ENCODE data around the gene TREM2.

TREM2 gene

GRCh38 chr6:41182069-41183034 lies 19.4 kb upstream of the TREM2 start:
- peak in 1 of 2 donors; percentile 30 for DNase-seq (ENCODE audit: low read depth in 2 of 2)

- DNase-seq (ENCODE audit: low read depth in 2 of 2): no peak
Observed at GRCh38 chr6:41181566-41181965, 18.6 kb upstream of the TREM2 start.

GRCh38 chr6:41179163-41179562 lies 16.2 kb upstream of the TREM2 start:
- no peak for DNase-seq (ENCODE audit: low read depth in 2 of 2)

GRCh38 chr6:41177695-41178094 lies 14.8 kb upstream of the TREM2 start:
- DNase-seq (ENCODE audit: low read depth in 2 of 2): no peak

- DNase-seq (ENCODE audit: low read depth in 2 of 2): no peak
Observed at GRCh38 chr6:41177287-41177686, 14.4 kb upstream of the TREM2 start.

- no peak for DNase-seq (ENCODE audit: low read depth in 2 of 2)
Observed at GRCh38 chr6:41176189-41176588, 13.3 kb upstream of the TREM2 start.

GRCh38 chr6:41175084-41175483 lies 12.2 kb upstream of the TREM2 start:
- DNase-seq (ENCODE audit: low read depth in 2 of 2): no peak

GRCh38 chr6:41174610-41175009 lies 11.7 kb upstream of the TREM2 start:
- no peak for DNase-seq (ENCODE audit: low read depth in 2 of 2)

- no peak for DNase-seq (ENCODE audit: low read depth in 2 of 2)
Observed at GRCh38 chr6:41171908-41172307, 9.0 kb upstream of the TREM2 start.

- no peak for DNase-seq (ENCODE audit: low read depth in 2 of 2)
Observed at GRCh38 chr6:41170547-41171160, 7.7 kb upstream of the TREM2 start.

- DNase-seq (ENCODE audit: low read depth in 2 of 2): no peak
Observed at GRCh38 chr6:41167173-41167963, 4.5 kb upstream of the TREM2 start.

- no peak for DNase-seq (ENCODE audit: low read depth in 2 of 2)
Observed at GRCh38 chr6:41164551-41165120, 1.7 kb upstream of the TREM2 start.

- DNase-seq (ENCODE audit: low read depth in 2 of 2): no peak
Observed at GRCh38 chr6:41163419-41163717, 452 bp upstream of the TREM2 start.

- no peak for DNase-seq (ENCODE audit: low read depth in 2 of 2)
Observed at GRCh38 chr6:41161851-41162552, 914 bp downstream of the TREM2 start.

GRCh38 chr6:41161380-41161779 lies 1.5 kb downstream of the TREM2 start:
- DNase-seq (ENCODE audit: low read depth in 2 of 2): no peak

- no peak for DNase-seq (ENCODE audit: low read depth in 2 of 2)
Observed at GRCh38 chr6:41160933-41161332, 2.0 kb downstream of the TREM2 start.

GRCh38 chr6:41159415-41160082 lies 3.4 kb downstream of the TREM2 start:
- DNase-seq (ENCODE audit: low read depth in 2 of 2): no peak

- DNase-seq (ENCODE audit: low read depth in 2 of 2): no peak
Observed at GRCh38 chr6:41157323-41157722, 5.6 kb downstream of the TREM2 start.

- DNase-seq (ENCODE audit: low read depth in 2 of 2): no peak
Observed at GRCh38 chr6:41156771-41157170, 6.1 kb downstream of the TREM2 start.

- DNase-seq (ENCODE audit: low read depth in 2 of 2): no peak
Observed at GRCh38 chr6:41156001-41156400, 6.9 kb downstream of the TREM2 start.

Measured in stimulated activated CD8-positive, alpha-beta memory T cell treated with anti-CD3 and anti-CD28 coated beads, Interleukin-7, amount 100 ng/mL, for 4 hours (primary cell).